Dermis microvascular lymphatic vessel endothelial cell (primary cell): ENCODE measurements around the gene NEK6. TPM values are rescaled to one million over a fixed set of nuclear protein-coding genes. Genes with fewer than 3 reads are reported as not detected.

Experiments used
- DNase-seq, 2 donors: peaks; one replicate each; pipeline versions ENCODE4 v3.0.0 to v3.0.0-alpha.2; 2010; ENCODE audit warnings: low read depth in 2 of 2
- total RNA-seq: library from RNA; depleted of rRNA; stranded (reverse); fragments of >200 nt; gene quantifications from 2 replicates; pipeline ENCODE4 v1.2.1, GENCODE V29; 2014

NEK6 gene
- 10.8 and 23.0 TPM in 2 replicates for total RNA-seq

DNA sequence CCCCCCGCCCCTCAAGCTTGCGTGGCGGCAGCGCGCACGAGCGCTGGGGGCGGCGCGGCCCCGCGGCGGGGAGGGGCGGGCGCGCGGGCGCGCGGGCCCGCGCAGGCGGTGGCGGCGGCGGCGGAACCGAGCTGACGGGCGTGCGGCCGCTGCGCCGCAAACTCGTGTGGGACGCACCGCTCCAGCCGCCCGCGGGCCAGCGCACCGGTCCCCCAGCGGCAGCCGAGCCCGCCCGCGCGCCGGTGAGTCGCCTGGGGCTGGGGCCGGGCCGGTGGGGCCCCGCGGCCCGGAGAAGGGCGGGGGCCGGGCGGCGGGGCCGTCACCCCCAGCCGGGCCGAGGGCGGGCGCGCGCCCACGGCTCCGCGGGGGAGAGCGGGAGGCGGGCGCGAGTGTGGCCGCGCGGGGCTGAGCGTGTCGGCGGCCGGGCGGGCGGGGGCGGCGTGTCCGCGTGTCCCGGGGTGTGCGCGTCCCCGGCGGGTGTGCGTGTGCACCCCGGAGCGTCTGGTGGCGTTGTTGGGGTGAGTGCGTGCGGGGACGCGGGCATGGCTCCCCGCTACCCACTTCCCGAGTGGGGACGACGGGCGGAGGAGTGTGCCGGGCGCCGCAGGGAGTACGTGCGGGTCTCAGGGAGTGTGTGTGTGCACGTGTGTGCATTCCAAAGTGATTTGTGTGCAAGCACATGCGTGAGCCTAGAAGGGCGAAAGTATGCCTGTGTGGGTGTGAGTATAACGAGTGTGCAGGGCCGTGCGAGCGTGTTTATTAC lies at the start of gene NEK6:
NEK6 (plus strand) TSS at position 106 of the 763 bp plus-strand sequence. CDS start 44,016 bp downstream, outside the sequence.
- peak in 1 of 2 donors; percentile 58 for DNase-seq

DNA sequence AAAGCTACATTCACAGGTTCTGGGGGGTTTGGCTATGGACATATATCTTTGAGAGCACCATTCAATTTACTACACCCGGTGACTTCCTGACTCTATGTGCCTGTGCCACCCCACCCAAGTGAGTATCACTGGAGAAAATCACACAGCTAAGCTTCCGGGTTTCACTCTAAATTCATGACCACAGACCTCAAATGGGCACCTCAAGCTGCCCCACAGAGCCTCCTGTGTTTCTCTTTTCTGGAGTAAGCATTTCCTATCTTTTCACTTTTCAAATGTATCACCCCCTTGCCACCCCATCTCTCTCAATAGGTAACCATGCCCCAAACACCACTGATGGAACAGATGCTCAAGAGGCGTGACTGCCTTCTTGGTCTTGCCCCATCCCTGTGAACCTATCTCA lies 49.2 kb upstream of the NEK6 start:
- DNase-seq, result no peak

DNA sequence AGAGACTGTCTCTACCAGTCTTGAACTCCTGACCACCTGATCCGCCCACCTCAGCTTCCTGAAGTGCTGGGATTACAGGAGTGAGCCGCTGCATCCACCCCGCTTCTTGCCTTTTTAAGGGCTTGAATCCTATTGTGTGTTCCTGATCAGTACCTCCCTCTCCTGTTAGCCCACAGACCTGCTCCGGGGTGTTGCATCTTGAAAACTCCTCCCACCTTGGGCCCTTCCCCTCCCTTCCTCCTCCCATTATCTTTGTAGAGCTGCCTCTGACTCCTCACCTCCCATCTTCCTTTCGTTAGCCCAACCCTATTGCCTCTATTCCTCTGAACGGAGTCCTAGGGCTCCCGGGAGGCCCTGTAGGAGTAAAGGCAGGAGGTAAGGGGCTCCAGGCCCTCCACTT lies 48.5 kb upstream of the NEK6 start:
- DNase-seq, result no peak

DNA sequence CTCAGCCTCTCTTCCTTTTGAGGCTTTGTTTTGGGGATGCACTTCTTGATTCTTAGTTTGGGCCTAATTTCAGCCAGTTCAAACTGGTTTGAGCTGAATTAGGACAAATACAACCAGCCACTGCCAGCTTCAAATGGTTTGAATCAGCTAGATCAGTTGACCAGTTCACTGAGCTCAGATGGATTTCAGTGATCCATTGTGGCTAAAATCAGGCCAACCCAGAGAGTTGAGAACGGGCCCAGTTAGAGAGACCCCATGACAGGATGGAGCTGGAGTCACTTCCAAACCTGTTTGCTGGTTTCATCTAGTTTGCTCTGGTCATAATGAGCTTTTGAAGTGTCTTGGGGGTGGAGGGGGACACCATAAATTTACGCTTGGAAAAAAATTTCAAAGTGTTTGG lies 48.0 kb upstream of the NEK6 start:
- no peak for DNase-seq

DNA sequence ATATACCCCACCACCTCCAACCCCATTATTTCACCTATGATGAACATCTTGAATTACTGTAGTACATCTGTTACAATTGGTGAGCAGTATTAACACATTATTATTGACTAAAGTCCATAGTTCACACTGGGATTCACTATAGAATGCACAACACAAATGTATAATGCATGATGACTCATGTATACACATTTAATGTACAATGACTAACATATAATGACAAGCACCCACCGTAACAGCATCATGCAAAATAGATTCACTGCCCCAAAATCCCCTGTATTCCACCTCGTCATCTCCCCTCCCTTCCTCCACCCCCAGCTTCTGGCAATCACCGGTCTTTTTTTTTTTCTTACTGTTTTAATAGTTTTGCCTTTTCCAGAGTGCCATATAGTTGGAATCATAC lies 47.1 kb upstream of the NEK6 start:
- no peak for DNase-seq

DNA sequence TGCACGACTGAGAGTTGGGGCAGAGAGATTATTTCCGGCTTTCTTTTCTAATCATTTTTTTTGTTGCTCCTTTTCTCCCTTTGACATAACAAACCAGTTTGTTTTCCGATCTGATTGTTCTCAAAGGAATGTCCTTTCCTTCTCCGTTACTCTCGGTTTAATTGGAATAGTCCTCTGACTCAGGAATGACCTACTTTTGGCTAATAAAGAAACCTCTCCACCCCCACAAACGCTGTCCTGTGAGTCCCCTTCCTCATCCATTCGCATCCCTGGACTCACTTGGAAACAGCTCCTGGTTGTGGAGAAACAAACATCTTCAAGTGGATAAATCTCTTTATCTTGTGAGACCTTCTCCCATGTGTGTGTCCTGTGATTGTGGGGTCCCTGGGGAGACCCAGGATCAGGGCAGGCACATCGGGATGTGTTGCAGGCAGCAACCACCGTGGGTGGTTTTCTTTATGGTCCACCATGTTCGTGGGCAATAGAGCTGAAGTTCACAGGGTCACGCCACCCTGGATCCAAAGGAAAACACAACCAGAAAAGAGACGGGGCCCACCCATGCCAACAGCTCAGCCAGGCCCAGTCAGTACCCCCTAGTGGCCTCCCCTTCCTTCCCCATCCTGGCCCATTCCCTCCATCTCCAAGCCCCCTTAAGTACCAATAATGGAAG lies 45.2 kb upstream of the NEK6 start:
- peak in 1 of 2 donors; percentile 39 for DNase-seq

DNA sequence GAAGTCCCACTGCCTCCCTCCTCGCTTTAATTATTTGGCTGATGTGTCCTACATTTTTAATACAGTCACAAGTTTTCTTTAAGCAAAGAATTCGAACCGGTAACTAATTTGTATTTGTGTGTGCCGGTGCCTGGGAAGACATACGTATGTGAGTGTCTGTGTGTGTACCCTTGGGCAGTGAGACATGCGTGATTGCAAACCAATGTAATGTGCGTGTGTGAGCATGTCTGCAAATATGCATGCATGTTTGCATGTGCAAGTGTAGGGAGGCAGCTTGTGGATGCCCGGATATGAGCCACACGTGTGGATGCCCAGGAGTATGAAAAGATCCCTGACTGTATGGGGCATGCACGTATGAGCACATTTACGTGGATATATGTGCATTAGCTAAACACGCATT lies 44.4 kb upstream of the NEK6 start:
- DNase-seq, result no peak

DNA sequence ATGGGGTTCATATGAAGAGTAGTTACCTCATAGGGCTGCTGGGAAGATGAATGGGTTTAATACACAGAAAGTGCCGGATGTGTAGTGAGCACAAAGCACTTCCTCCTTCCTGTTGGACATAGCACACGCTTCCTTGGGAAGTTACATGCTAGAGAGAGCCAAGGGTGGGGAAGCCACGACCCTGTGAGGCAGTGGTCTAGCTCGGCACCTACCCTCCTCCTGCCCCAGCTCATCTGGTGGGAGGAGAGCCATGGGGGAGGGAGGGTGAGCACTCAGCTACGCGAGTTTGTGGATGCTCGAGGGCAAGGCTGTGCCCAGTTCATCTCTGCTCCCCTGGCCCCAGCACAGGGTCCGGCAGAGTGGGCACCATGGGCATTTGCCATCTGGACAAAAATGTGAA lies 43.6 kb upstream of the NEK6 start:
- DNase-seq, result peak in 1 of 2 donors; percentile 39

DNA sequence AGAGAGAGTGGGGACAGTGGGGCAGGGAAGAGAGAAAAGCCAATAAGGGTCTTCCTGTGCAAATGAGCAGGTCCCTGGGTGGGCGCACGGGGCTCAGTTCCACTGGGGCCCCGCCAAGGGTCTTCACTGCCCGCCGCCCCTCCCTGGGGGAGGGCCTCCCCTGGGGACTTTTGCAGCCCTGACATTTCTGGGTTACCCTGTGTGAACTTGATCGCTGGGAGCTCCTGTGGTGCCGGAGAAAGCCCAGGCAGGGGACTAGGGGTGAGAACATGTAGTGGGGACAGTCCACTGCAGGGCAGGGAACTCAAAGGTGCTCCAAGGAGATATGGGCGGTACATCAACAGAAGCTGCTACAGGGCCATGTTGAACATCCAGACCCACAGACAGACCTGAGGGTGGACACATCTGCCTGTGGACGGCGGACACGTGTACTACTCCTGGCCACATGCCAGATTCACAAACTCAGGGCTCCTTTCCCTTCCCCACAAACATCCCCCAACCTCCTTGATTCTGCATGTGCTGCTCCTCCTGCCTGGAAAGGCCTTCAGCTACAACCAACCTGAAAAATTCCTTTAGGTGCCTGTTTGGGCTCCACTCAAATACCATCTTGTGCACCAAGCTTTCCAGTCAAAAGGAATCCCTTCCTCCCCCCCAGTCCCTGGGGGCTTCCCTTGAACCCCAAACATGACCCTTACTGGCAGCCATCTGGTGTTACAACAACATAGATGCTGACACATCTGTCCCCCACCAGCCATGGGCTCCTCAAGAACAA lies 43.0 kb upstream of the NEK6 start:
- no peak for DNase-seq

DNA sequence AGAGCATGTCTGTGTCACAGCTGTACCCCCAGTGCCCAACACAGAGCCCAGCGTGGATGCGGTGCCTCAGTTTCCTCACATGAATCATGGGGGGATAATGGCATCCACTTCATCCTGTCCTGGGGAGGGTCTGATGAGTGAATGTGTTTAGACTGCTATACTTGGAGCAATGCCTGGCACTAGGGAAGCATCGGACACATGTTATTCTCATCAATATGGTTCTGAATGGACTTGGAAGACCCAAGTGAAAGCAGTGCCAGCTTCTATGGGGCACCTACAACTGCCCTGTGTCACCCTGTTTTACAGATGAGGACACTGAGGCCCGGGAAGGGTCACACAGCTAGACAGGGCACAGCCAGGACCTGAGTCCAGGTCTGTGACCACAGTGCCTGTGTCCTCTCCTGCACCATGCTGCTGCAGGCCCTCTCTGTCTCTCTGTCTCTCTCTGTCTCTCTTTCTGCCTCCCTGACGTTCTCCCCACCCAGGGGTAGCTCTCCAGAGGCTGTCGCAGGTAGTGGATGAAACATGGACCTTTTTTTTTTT lies 42.3 kb upstream of the NEK6 start:
- no peak for DNase-seq

DNA sequence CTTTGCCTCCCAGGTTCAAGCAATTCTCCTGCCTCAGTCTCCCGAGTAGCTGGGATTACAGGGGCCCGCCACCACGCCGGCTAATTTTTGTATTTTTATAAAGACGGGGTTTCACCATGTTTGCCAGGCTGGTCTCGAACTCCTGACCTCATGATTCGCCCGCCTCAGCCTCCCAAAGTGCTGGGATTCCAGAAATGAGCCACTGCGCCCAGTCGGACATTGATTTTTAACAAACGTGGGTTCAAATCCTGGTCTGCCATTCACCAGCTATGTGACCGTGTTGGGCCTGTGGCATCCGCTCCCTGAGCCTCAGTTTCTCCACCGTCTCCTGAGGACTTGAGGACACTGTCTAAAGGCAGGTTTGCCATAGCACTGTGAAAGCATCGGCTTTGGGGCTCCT lies 41.8 kb upstream of the NEK6 start:
- DNase-seq, result no peak

DNA sequence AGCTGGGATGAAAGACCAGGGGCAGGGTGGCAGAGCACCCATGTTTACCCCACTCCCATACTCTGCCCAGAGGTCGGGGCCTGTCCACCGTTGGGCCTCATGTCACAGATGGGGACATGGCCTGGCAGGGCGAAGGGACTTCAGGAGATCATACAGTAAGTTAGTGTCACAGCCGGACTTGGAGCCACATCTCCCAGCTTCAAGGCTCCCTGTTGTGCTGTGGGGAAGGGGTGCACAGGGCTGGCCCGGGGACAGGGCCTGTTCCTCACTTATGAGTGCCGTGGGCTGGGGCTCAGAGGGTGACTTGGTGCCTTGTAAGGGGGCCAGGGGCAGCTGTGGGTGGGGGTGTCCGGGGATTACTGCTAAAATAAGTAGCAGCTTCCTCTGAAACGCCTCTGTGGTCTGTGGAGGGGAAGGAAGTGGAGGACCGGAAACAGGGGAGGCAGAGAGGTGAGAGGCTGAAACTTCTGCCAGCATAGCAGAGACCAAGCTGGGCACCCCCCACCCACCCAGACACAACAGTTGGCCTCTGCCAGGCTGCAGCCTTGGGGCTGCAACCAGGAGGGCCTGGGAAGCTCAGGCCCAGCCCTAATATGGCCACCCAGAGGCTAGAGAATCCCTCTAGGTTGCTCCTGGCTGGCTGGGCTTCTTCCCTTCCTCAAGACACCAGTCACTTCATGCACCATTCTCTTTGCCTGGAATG lies 41.1 kb upstream of the NEK6 start:
- no peak for DNase-seq

DNA sequence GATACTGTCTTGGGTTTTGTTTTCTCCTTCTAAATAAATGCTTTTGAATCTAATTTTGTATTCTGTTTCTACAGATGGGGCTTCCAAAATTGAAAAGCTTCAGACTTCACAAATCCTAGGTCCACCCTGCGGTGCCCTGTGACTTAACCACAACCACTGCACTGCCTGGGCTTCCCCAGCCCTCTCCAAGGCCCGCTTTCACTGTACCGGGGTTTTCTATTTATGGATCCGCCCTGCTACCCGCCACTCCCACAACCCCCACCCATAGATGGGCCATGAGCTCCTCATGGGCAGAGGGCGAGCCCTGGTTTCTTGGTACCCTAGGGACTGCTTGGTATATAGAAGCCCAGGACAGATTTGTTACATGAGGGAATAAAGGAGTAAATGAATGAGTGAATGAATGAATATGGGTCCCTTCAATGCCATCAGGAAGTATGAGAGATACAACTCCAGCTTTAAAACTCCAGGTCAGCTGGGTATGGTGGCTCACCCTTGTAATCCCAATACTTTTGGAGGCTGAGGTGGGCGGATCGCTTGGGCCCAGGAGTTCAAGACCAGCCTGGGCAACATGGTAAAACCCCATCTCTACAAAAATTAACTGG lies 39.8 kb upstream of the NEK6 start:
- DNase-seq, result no peak

DNA sequence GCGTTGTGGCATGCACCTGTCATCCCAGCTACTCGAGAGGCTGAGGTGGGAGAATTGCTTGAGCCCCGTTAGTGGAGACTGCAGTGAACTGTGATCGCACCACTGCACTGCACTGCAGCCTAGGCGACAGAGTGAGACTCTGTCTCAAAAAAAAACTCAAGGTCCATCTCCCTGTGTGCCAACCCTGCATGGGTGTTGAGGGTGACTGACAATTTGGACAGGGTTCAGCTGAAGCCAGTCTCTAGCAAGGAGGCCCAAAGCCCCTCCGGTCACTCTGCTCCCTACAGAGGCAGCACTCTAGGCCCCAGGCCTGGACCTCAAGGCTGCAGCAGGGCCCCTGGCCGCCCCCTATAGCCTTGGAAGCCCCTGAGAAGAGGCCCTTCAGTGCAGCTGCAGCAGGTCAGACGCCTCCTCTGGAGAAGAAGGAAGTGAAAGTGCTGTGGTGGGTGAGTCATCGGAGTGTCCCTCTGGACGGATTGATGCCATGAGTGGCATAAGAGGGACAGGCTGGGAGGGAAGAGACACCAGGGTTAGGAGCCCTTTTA lies 39.2 kb upstream of the NEK6 start:
- DNase-seq, result peak in 1 of 2 donors; percentile 75

DNA sequence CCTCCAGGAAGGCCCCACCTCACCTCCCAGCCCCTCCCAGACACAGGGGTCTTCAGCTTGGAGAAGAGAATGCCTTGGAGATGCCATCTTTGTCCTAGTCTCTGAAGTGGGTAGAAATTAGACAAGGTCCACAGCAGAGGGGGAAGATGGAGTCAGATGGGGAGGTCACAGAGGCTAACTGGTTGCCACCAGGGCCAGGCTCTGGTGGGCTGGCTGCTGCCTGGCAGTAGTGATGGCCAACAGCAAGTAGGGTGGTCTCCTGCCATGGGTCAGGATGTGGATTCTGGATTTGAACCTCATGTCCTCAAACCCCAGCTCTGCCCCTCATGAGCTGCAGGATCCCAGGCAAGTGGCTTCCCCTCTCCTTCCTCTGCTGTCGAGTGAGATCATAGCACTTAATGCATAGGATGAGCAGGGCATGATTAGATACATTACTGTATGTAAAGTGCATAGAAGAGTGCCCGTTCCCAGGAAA lies 38.7 kb upstream of the NEK6 start:
- no peak for DNase-seq

DNA sequence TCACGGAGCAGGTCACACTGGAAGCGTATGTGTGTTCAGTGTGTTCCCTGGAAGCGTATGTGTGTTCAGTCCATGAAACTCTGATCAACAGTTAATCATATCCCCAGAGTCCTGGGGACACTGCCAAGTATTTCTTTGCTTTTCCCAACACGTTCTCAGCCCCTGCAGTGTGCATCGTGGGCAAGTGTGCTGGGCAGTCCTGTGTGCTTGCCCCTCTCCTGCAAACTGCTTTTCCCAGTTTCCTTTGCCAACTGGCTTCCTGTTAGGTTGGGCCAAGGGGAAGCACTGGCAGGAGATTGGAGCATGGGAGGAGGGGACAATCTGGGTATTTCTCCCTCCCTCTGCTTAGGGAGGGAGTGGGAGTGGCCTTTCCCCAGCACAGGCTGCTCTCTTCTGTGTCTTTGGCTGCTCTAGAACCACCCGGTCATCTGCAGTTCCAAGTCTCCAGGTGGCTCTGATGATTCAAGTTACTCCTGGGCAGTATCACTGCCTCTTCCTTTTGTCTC lies 36.8 kb upstream of the NEK6 start:
- peak; percentile 62 to 84 for DNase-seq

DNA sequence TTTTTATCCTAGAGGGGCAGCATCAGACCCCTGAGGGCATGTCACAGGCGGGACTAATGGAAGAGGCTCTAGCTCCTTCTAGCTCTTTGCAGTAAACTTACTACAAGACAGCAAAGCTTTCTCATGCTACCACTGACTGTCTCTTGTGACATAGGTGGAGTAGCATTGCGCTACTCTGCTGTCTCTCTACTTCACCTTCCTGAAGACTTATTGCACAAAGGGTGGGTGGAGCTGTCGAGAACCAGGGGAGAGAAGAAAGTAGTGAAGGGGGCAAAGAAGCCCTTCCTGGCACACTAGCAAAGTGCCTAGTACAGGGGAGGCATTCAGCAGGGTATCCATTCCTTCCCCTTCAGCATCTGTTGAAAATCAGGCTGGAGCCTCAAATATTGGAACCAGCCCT lies 36.1 kb upstream of the NEK6 start:
- DNase-seq, result no peak

DNA sequence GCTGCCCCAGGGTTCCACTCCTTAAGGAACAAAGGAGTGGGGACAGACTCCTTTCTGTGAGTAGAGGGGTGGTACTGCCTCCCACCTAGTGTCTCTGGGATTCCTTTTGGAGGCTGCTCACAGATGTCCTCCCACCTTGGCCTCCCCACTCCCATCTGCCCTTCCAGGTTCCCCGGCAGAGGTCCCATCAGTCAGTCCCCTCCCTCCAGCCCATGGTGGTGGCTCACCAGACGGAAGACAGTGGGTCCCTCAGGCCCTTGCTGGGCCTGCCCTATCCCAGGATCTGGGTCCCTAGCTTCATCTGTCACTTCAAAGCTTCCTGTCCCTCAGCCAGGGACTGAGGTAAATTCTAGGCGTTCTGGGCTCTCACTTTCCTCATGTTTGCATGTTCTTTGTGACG lies 35.6 kb upstream of the NEK6 start:
- DNase-seq, result no peak

DNA sequence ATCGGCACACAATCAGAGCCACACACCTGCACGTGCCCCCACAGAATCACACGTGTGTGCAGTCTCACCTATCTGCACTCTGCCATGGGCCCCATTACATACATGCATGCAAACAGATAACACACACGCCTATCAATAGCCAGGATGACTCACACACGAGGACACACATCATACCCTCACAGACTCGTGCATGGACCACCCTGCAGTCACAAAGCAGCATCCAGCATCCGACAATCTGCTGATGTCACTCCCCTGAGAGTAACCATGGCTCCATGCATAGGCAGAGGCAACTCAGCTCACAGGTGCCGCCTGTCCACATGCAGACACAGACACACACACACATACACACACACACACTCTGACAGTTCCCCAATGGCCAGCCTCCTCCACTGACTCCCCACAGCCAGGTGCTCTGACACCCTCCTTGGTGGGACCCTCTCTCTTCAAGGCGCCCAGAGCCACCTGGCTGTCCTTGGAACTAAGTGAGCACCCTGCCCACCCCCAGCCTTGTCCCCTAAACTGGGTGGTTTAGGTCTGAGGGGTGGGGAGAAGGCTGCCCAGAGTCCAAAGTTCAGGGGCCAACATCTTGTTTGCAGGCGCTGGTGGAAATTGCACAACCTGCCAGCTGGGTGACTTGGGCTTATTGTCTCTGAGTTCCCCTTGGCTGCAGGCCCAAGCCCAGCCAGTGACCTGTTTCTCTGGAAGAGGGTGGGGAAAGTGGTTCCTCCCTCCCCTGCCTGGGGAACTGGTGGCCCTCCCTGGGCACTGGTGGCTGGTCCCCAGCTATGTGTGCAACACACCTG lies 34.6 kb upstream of the NEK6 start:
- peak; percentile 73 to 83 for DNase-seq

DNA sequence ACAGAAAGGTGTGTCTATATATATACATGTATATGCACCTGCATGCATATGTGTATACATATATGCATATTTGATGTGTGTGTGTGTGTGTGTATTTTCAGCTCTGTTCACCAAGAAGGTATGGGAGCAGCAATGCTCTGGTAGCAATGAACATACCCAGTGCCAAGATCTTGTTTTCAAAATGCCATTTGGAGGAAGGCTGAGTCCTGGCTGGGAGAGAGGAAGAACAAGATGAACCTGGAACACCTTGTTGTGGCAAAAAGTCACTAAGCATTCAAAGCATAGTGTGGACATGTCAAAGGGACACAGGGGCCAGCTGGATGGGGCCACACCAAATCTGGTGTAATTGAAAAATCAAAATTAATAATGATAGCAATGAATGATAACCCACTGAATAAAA lies 31.8 kb upstream of the NEK6 start:
- no peak for DNase-seq
